WTC11 (cell line): ENCODE data around the gene SLC41A1. TPM values are rescaled to one million over a fixed set of nuclear protein-coding genes. Genes with fewer than 3 reads are reported as not detected.
"Not testable (repeated sequence)": the region's sequence is repeated elsewhere in the genome, so short reads cannot be mapped to it uniquely, and the experiment has no call there.

Source experiments
- ATAC-seq: fragments of 200-7000 bp; cut with Tn5 transposase; 2 replicates; pipeline ENCODE4 v1.10.0; 2021; ENCODE audit warnings: mild to moderate bottlenecking, moderate library complexity
- CTCF ChIA-PET: fragments of 300-600 bp; sonication (Branson Sonifier 250); formaldehyde crosslinking; loops from one replicate; lab custom pipeline; 2021; ENCODE audit warnings: antibody characterized with exemption; lab: Charles Lee
- POLR2A ChIA-PET: fragments of 350-600 bp; sonication (Branson Sonifier 250); formaldehyde crosslinking; loops from one replicate; lab custom pipeline; 2021; ENCODE audit warnings: antibody characterized with exemption; lab: Charles Lee
- DNase-seq: peaks from one replicate; pipeline ENCODE4 v3.0.0; 2021; ENCODE audit warnings: low spot score
- H3K27ac Mint-ChIP-seq: 2 replicates; pipeline ENCODE4 v1.8.0; 2021; ENCODE audit warnings: mixed read lengths
- H3K27me3 Mint-ChIP-seq: 2 replicates; pipeline ENCODE4 v1.8.0; 2021; ENCODE audit warnings: low read depth, mild to moderate bottlenecking, moderate library complexity, mixed read lengths
- H3K36me3 Mint-ChIP-seq: 2 replicates; pipeline ENCODE4 v1.8.0; 2021; ENCODE audit warnings: mixed read lengths
- H3K4me1 Mint-ChIP-seq: 2 replicates; pipeline ENCODE4 v1.8.0; 2022; ENCODE audit warnings: mixed read lengths
- H3K4me3 Mint-ChIP-seq: 2 replicates; pipeline ENCODE4 v1.8.0; 2021; ENCODE audit warnings: mild to moderate bottlenecking, moderate library complexity, mixed read lengths
- H3K9me3 Mint-ChIP-seq: 2 replicates; pipeline ENCODE4 v1.8.0; 2021; ENCODE audit warnings: mixed read lengths
- EMX1 ChIP-seq: fragments of 250-450 bp; sonication (Bioruptor Pico); IDR thresholded peaks from 2 replicates; pipeline ENCODE4 v1.8.0; 2021; ENCODE audit warnings: mild to moderate bottlenecking
- FOXK1 ChIP-seq: sonication (generic); formaldehyde crosslinking; IDR thresholded peaks from 2 replicates; pipeline ENCODE4 v1.8.0; 2022; ENCODE audit warnings: mild to moderate bottlenecking, moderate library complexity, missing genetic modification reagents
- NFATC4 ChIP-seq: fragments of 250-450 bp; sonication (Bioruptor Pico); IDR thresholded peaks from 2 replicates; pipeline ENCODE4 v1.9.0; 2021; ENCODE audit warnings: mild to moderate bottlenecking
- RELA ChIP-seq: sonication (generic); formaldehyde crosslinking; IDR thresholded peaks from 2 replicates; pipeline ENCODE4 v1.8.1; 2022; ENCODE audit warnings: missing genetic modification reagents, mild to moderate bottlenecking, borderline replicate concordance
- SP1 ChIP-seq: sonication (generic); formaldehyde crosslinking; conservative IDR thresholded peaks from 2 replicates; pipeline ENCODE4 v1.8.1; 2022; ENCODE audit warnings: missing genetic modification reagents
- total RNA-seq: library from RNA; stranded (reverse); gene quantifications from 3 replicates; pipeline ENCODE4 v1.2.3, GENCODE V29; 2021
- TF ChIP-seq, protein P1 (sequence below): fragments of 250-450 bp; sonication (Bioruptor Pico); conservative IDR thresholded peaks from 2 replicates; pipeline ENCODE4 v1.9.0; 2021; ENCODE audit warnings: mild to moderate bottlenecking
- TF ChIP-seq, protein P2 (sequence below): sonication (generic); formaldehyde crosslinking; IDR thresholded peaks from 2 replicates; pipeline ENCODE4 v1.8.1; 2022; ENCODE audit warnings: mild to moderate bottlenecking, moderate library complexity, missing genetic modification reagents
- TF ChIP-seq, protein P3 (sequence below): sonication (generic); formaldehyde crosslinking; IDR thresholded peaks from 2 replicates; pipeline ENCODE4 v1.8.0; 2023; ENCODE audit warnings: missing genetic modification reagents, mild to moderate bottlenecking, borderline replicate concordance
- TF ChIP-seq, protein P4 (sequence below): sonication (generic); formaldehyde crosslinking; conservative IDR thresholded peaks from 2 replicates; pipeline ENCODE4 v1.8.1; 2022; ENCODE audit warnings: mild to moderate bottlenecking, missing genetic modification reagents
- TF ChIP-seq, protein P5 (sequence below): sonication (generic); formaldehyde crosslinking; IDR thresholded peaks from 2 replicates; pipeline ENCODE4 v1.8.0; 2022; ENCODE audit warnings: missing genetic modification reagents
- TF ChIP-seq, protein P6 (sequence below): sonication (generic); formaldehyde crosslinking; IDR thresholded peaks from 2 replicates; pipeline ENCODE4 v1.8.1; 2023; ENCODE audit warnings: mild to moderate bottlenecking, missing genetic modification reagents

The SLC41A1 gene
- total RNA-seq, 1 experiment from 2014 or later = 32.8 TPM

DNA sequence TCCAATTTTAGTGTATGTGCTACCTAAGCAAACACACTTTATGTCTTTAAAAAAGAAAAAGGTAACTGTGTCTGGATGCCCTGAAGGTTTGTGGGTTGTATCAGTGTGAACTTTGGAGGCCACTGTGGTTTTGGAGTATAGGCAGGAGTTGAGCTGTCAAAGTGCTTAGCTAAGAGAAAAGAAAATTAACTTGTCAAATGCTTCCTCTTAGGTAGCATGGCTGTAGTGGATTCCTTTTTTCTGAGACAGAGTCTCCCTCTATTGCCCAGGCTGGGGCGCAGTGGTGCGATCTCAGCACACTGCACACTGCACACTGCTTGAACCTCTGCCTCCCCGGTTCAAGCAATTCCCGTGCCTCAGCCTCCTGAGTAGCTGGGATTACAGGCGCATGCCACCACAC, 11.2 kb upstream of the SLC41A1 start:
- H3K27me3 Mint-ChIP-seq = peaks cover 3% of the 10 kb centered on the region; the same call in 1 of the 2 replicates
- CTCF ChIA-PET = interaction anchor here (1.4 kb wide), 1 partner anchor 154 kb away, joined by 3 read pairs; no protein-coding TSS in a partner anchor

DNA sequence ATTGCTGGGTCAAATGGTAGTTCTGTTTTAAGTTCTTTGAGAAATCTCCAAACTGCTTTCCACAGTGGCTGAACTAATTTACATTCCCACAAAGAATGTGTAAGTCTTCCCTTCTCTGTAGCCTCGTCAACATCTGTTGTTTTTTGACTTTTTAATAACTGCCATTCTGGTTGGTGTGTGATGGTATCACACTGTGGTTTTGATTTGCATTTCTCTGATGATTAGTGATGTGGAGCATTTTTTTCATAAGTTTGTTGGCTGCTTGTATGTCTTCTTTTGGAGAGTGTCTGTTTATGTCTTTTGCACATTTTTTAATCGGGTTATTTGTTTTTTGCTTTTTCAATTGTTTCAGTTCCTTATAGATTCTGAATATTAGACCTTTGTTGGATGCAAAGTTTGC, 10.3 kb upstream of the SLC41A1 start:
- ATAC-seq, H3K27me3 Mint-ChIP-seq, H3K4me3 Mint-ChIP-seq, H3K36me3 Mint-ChIP-seq, DNase-seq, H3K27ac Mint-ChIP-seq, POLR2A ChIA-PET, H3K9me3 Mint-ChIP-seq, CTCF ChIA-PET: not testable (repeated sequence)
- peaks cover 17% of the 10 kb centered on the region for H3K4me1 Mint-ChIP-seq

More for the DNA sequence above, 11.2 kb upstream of the SLC41A1 start:
- Mint-ChIP-seq H3K4me1 (peaks cover 17% of the 10 kb centered on the region), H3K36me3 (no peaks in the 10 kb centered on the region), H3K4me3 (no peak overlapping the region), H3K9me3 (peaks cover 6% of the 10 kb centered on the region; the same call in 1 of the 2 replicates), H3K27ac (no peak overlapping the region)
- POLR2A ChIA-PET = no interaction called here
- ATAC-seq (no peak), DNase-seq (no peak)
- TF ChIP-seq, protein P1, sequence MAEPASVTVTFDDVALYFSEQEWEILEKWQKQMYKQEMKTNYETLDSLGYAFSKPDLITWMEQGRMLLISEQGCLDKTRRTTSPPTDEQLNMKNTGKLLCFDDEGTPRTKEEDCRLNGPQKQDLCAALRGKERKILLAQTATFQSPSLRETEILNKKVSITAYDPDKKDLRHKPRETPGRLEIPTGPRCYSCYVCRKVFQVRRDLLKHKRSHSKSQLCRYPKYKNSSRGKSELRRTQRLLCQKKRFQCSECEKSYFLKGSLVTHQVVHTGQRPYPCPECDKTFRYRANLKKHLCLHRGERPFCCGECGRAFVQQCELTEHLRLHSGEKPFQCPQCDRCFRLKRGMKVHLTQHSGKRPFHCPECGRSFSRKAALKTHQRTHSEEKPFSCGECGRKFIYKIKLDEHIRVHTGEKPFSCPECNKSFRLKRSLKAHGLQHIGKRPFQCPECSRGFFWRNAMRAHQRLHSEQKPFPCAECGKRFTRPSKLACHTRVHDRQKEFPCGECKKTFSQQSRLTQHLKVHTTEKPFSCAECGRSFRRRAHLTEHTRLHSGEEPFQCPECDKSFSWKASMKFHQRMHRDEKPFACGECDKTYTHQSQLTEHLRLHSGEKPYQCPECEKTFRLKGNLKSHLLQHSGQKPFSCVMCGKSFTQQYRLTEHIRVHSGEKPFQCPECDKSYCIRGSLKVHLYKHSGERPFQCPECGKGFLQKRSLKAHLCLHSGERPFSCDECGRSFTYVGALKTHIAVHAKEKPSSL (CRISPR knock-in tag) = no peak
- TF ChIP-seq EMX1 (CRISPR knock-in tag) (no peak), FOXK1 (CRISPR knock-in tag) (no peak), SP1 (CRISPR knock-in tag) (no peak), NFATC4 (CRISPR knock-in tag) (no peak), RELA (CRISPR knock-in tag) (no peak)
- TF ChIP-seq, protein P2, sequence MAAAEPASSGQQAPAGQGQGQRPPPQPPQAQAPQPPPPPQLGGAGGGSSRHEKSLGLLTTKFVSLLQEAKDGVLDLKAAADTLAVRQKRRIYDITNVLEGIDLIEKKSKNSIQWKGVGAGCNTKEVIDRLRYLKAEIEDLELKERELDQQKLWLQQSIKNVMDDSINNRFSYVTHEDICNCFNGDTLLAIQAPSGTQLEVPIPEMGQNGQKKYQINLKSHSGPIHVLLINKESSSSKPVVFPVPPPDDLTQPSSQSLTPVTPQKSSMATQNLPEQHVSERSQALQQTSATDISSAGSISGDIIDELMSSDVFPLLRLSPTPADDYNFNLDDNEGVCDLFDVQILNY = no peak
- TF ChIP-seq, protein P3, sequence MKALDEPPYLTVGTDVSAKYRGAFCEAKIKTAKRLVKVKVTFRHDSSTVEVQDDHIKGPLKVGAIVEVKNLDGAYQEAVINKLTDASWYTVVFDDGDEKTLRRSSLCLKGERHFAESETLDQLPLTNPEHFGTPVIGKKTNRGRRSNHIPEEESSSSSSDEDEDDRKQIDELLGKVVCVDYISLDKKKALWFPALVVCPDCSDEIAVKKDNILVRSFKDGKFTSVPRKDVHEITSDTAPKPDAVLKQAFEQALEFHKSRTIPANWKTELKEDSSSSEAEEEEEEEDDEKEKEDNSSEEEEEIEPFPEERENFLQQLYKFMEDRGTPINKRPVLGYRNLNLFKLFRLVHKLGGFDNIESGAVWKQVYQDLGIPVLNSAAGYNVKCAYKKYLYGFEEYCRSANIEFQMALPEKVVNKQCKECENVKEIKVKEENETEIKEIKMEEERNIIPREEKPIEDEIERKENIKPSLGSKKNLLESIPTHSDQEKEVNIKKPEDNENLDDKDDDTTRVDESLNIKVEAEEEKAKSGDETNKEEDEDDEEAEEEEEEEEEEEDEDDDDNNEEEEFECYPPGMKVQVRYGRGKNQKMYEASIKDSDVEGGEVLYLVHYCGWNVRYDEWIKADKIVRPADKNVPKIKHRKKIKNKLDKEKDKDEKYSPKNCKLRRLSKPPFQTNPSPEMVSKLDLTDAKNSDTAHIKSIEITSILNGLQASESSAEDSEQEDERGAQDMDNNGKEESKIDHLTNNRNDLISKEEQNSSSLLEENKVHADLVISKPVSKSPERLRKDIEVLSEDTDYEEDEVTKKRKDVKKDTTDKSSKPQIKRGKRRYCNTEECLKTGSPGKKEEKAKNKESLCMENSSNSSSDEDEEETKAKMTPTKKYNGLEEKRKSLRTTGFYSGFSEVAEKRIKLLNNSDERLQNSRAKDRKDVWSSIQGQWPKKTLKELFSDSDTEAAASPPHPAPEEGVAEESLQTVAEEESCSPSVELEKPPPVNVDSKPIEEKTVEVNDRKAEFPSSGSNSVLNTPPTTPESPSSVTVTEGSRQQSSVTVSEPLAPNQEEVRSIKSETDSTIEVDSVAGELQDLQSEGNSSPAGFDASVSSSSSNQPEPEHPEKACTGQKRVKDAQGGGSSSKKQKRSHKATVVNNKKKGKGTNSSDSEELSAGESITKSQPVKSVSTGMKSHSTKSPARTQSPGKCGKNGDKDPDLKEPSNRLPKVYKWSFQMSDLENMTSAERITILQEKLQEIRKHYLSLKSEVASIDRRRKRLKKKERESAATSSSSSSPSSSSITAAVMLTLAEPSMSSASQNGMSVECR = no peak
- TF ChIP-seq, protein P4, sequence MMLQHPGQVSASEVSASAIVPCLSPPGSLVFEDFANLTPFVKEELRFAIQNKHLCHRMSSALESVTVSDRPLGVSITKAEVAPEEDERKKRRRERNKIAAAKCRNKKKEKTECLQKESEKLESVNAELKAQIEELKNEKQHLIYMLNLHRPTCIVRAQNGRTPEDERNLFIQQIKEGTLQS = no peak
- TF ChIP-seq, protein P5, sequence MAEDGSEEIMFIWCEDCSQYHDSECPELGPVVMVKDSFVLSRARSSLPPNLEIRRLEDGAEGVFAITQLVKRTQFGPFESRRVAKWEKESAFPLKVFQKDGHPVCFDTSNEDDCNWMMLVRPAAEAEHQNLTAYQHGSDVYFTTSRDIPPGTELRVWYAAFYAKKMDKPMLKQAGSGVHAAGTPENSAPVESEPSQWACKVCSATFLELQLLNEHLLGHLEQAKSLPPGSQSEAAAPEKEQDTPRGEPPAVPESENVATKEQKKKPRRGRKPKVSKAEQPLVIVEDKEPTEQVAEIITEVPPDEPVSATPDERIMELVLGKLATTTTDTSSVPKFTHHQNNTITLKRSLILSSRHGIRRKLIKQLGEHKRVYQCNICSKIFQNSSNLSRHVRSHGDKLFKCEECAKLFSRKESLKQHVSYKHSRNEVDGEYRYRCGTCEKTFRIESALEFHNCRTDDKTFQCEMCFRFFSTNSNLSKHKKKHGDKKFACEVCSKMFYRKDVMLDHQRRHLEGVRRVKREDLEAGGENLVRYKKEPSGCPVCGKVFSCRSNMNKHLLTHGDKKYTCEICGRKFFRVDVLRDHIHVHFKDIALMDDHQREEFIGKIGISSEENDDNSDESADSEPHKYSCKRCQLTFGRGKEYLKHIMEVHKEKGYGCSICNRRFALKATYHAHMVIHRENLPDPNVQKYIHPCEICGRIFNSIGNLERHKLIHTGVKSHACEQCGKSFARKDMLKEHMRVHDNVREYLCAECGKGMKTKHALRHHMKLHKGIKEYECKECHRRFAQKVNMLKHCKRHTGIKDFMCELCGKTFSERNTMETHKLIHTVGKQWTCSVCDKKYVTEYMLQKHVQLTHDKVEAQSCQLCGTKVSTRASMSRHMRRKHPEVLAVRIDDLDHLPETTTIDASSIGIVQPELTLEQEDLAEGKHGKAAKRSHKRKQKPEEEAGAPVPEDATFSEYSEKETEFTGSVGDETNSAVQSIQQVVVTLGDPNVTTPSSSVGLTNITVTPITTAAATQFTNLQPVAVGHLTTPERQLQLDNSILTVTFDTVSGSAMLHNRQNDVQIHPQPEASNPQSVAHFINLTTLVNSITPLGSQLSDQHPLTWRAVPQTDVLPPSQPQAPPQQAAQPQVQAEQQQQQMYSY = no peak
- TF ChIP-seq, protein P6, sequence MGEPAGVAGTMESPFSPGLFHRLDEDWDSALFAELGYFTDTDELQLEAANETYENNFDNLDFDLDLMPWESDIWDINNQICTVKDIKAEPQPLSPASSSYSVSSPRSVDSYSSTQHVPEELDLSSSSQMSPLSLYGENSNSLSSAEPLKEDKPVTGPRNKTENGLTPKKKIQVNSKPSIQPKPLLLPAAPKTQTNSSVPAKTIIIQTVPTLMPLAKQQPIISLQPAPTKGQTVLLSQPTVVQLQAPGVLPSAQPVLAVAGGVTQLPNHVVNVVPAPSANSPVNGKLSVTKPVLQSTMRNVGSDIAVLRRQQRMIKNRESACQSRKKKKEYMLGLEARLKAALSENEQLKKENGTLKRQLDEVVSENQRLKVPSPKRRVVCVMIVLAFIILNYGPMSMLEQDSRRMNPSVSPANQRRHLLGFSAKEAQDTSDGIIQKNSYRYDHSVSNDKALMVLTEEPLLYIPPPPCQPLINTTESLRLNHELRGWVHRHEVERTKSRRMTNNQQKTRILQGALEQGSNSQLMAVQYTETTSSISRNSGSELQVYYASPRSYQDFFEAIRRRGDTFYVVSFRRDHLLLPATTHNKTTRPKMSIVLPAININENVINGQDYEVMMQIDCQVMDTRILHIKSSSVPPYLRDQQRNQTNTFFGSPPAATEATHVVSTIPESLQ (CRISPR knock-in tag) = no peak
